ENCODE data around the gene SLC17A2. TPM values are rescaled to one million over a fixed set of nuclear protein-coding genes. Genes with fewer than 3 reads are reported as not detected.

SLC17A2 gene
- total RNA-seq, 2 experiments from 2014 or later = not detected

DNA sequence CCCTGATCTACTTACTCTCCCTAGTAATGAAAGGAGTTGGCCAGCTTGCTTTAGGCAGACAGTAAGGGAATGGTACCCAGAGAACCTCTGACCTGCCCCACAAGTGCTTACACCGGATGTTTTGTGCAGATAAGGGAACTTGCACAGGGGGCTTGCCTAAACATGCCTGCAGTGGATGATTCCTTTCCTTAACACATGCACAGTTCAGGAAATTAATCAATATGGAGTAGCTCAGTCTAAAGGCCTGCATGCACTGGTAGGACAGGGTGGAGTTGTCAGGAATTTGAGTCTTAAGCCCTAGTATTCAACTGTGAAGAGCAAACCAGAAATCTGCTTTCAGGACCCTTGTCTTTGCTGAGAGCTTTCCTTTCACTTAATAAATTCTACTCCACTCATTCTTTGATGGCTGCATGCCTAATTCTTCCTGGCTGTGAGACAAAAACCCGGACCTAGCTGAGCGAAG lies 28.2 kb upstream of the SLC17A2 start:
- intact Hi-C loops (cut with DNase I, micrococcal nuclease) = no loop called here
- H3K27ac ChIP-seq (ENCODE audit: low read depth in 1 of 2, low read length in 2 of 2) = peak overlapping the region in 1 of 2 donors; percentile 20

DNA sequence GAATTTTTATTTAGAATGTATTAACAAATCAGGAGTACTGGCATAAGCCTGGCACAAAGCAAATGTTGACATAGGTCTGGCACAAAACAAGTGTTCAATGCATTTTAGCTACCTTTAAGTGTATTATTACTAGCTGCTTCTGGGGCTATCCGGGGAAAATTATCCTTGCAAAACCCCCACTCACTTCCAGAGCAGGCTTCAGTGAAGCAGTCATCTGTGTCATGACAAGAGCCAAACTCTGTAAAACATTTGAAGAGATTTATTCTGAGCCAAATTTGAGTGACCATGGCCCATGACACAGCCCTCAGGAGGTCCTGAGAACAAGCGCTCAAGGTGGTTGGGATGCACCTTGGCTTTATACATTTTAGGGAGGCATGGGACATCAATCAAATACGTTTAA lies 25.7 kb upstream of the SLC17A2 start:
- intact Hi-C loops (cut with DNase I, micrococcal nuclease) = no loop called here
- DNase-seq (no peak), ATAC-seq (ENCODE audit: poor library complexity) (no peak)
- Mint-ChIP-seq H3K36me3 (ENCODE audit: low read depth) (no peaks in the 10 kb centered on the region), H3K27me3 (peaks cover 4% of the 10 kb centered on the region), H3K9me3 (peaks cover 4% of the 10 kb centered on the region), H3K4me1 (ENCODE audit: low read depth) (peaks cover 31% of the 10 kb centered on the region), H3K27ac (no peak overlapping the region), H3K4me3 (no peak overlapping the region)
- Histone ChIP-seq H3K27ac (ENCODE audit: low read depth in 1 of 2, low read length in 2 of 2) (no peak overlapping the region), H3K4me3 (ENCODE audit: low read length) (no peak overlapping the region), H3K4me1 (ENCODE audit: insufficient read depth, low read length) (peaks cover 30% of the 10 kb centered on the region), H3K36me3 (ENCODE audit: insufficient read depth, low read length) (no peaks in the 10 kb centered on the region), H3K27me3 (ENCODE audit: control insufficient read depth in 1 of 2, insufficient read depth in 2 of 2, low read length in 2 of 2) (no peaks in the 10 kb centered on the region), H3K9me3 (ENCODE audit: control insufficient read depth in 1 of 2, insufficient read depth in 1 of 2, low read length in 2 of 2) (no peaks in the 10 kb centered on the region)
- TF ChIP-seq CTCF (IDR thresholded peaks at IDR 0.05) = no peak
- POLR2A ChIA-PET = no interaction called here
- CTCF ChIA-PET = no interaction called here

More for the DNA sequence above, 28.2 kb upstream of the SLC17A2 start:
- ChIA-PET CTCF (interaction anchor here (0.8 to 1.7 kb wide), 2 partner anchors 28 to 34 kb away, joined by 3 to 7 read pairs; no protein-coding TSS in a partner anchor), POLR2A (interaction anchor here (0.9 to 1.3 kb wide), 2 partner anchors 34 to 62 kb away, joined by 4 read pairs; a partner anchor contains a TSS)
- H3K27ac Mint-ChIP-seq = peak overlapping the region; percentile 97
- Histone ChIP-seq H3K4me1 (ENCODE audit: insufficient read depth, low read length) (peaks cover 44% of the 10 kb centered on the region), H3K36me3 (ENCODE audit: insufficient read depth, low read length) (no peaks in the 10 kb centered on the region), H3K9me3 (ENCODE audit: control insufficient read depth in 1 of 2, insufficient read depth in 1 of 2, low read length in 2 of 2) (no peaks in the 10 kb centered on the region), H3K27me3 (ENCODE audit: control insufficient read depth in 1 of 2, insufficient read depth in 2 of 2, low read length in 2 of 2) (no peaks in the 10 kb centered on the region), H3K4me3 (ENCODE audit: low read length) (peak overlapping the region; percentile 14)
- no peaks in the 10 kb centered on the region for H3K27me3 Mint-ChIP-seq
- DNase-seq (no peak), ATAC-seq (ENCODE audit: poor library complexity) (no peak)
- H3K9me3 Mint-ChIP-seq = peaks cover 4% of the 10 kb centered on the region
- H3K4me1 Mint-ChIP-seq (ENCODE audit: low read depth) = peaks cover 49% of the 10 kb centered on the region
- peaks cover 10% of the 10 kb centered on the region for H3K36me3 Mint-ChIP-seq (ENCODE audit: low read depth)
- peak overlapping the region; percentile 49 for H3K4me3 Mint-ChIP-seq
- TF ChIP-seq CTCF (IDR thresholded peaks at IDR 0.05) = no peak

- no peak for TF ChIP-seq CTCF (IDR thresholded peaks at IDR 0.05)
- Histone ChIP-seq H3K27ac (ENCODE audit: low read depth in 1 of 2, low read length in 2 of 2) (no peak overlapping the region), H3K36me3 (ENCODE audit: insufficient read depth, low read length) (no peaks in the 10 kb centered on the region), H3K4me3 (ENCODE audit: low read length) (no peak overlapping the region), H3K9me3 (ENCODE audit: control insufficient read depth in 1 of 2, insufficient read depth in 1 of 2, low read length in 2 of 2) (no peaks in the 10 kb centered on the region), H3K4me1 (ENCODE audit: insufficient read depth, low read length) (peaks cover 15% of the 10 kb centered on the region), H3K27me3 (ENCODE audit: control insufficient read depth in 1 of 2, insufficient read depth in 2 of 2, low read length in 2 of 2) (no peaks in the 10 kb centered on the region)
- ChIA-PET POLR2A (no interaction called here), CTCF (no interaction called here)
- Mint-ChIP-seq H3K9me3 (peaks cover 2% of the 10 kb centered on the region), H3K4me3 (no peak overlapping the region), H3K27ac (no peak overlapping the region), H3K27me3 (peaks cover 5% of the 10 kb centered on the region), H3K4me1 (ENCODE audit: low read depth) (peaks cover 17% of the 10 kb centered on the region), H3K36me3 (ENCODE audit: low read depth) (no peaks in the 10 kb centered on the region)
- ATAC-seq (ENCODE audit: poor library complexity) (no peak), DNase-seq (no peak)
- intact Hi-C loops (cut with DNase I, micrococcal nuclease) = no loop called here
Measured at GRCh38 chr6:25954756-25955155, 24.3 kb upstream of the SLC17A2 start.
